HG02870 (cell line): ENCODE measurements around the gene KRT37.
"Not testable (repeated sequence)": the region's sequence is repeated elsewhere in the genome, so short reads cannot be mapped to it uniquely, and the experiment has no call there.

Experiments used
- ATAC-seq: cut with Tn5 transposase; IDR thresholded peaks from one replicate; pipeline ENCODE4 v1.9.1; 2021; ENCODE audit warnings: mild to moderate bottlenecking, moderate library complexity; ENCODE audit not compliant: unreplicated experiment

KRT37 gene

DNA sequence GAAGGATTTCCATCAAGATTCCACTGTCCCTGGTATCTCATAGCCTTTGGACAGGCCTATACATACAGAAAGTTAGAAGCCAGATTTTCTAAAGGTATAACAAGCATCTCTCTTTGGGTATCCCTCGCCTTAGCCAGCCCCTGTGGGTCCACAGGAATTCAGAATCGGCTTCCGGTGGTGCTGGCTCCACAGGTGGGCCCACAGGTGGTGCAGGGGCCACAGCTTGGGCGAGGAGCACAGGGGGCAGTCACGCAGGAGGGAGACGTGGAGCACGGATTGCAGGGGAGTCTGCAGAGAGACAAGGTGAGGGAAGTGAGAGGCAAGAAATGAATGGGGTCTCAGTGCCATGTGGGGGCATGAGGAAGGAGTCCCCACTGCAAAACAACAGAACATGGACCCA lies 12.9 kb upstream of the KRT37 start:
- no peak for ATAC-seq

DNA sequence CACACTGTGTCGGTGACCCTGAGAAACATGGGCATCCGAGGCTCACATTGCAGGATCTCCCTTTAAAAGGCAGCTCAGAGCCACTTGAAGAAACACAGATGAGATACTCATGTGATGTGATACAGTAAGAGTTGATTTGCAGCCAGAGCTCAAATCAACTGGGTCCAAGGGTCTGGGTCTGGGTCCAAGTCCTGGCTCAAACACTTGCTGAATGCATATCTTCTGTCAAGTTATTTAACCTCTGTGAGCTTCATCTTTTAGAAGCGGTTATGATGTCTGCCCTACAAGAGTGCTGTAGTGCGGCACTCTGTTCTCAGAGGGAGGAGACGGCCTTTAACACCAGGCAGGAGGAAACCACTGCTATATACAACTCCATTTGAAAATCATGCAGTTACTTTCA lies 10.0 kb upstream of the KRT37 start:
- no peak for ATAC-seq

DNA sequence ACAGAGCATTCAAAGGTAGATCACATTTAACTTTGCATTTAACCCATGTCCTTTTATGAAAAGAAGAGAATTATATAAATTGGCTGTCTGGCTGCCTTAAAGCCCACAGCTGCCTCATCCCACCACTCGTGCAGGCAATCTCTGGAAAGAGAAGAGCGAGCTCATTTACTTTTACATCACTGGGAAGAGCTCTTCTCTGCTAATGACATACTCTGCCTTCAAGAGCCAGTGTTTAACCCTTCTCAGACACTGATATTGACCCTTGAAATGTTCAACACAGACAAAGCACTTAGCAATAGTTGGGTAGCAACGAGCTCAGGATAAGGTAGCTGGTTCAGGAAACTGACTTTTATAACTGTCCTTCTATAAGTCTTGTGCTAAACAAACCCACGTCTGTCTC lies 9.6 kb upstream of the KRT37 start:
- no peak for ATAC-seq

DNA sequence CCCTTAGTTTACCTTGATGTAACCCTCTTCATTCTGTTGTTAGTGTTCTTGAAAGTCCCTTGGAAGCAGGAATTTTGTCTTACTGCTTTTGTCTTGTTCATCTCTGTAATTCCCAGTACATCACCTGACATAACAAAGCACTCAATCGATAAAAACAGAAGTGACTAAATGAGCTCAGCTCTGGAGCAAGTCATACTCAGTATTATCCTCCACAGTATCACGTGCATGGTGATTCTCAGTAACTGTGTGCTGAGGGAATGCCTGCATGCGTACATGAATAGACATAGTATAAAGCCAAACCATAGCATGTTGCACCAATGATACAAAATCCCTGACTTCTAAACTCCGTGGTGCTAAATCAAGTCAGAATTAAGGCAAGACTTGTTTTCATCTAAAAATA lies 9.2 kb upstream of the KRT37 start:
- ATAC-seq, result no peak

DNA sequence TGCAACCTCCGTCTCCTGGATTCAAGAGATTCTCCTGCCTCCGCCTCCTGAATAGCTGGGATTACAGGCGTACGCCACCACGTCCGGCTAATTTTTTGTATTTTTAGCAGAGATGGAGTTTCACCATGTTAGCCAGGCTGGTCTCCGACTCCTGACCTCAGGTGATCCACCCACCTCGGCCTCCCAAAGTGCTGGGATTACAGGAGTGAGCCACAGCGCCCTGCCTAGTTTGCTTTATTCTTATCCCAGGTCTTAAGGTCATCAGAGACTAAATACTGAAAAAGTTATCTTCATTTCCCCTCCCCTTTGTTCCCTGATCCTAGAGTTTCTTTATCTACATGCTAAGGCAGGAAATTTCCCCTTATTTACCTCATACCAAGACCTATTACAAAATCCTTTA lies 6.0 kb upstream of the KRT37 start:
- ATAC-seq, result not testable (repeated sequence)

DNA sequence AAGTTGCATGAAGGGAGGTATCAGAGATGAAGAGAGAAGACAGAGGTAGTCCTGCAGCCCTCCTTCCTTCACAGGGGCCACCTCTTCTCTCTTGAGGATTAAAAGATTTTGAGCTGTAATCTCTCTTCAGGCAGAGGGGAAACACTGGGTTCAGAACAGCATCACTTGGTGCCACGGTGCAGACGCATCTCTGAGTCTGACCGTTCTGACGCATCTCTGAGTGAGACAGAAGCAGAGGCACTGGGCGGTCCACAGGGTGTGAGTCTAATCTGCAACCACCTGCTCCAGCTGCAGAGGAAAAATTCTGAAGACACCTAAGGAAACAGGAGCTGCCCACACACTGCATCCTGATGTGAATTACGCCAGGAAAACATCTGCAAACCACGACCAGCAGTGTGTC lies 5.3 kb upstream of the KRT37 start:
- no peak for ATAC-seq

DNA sequence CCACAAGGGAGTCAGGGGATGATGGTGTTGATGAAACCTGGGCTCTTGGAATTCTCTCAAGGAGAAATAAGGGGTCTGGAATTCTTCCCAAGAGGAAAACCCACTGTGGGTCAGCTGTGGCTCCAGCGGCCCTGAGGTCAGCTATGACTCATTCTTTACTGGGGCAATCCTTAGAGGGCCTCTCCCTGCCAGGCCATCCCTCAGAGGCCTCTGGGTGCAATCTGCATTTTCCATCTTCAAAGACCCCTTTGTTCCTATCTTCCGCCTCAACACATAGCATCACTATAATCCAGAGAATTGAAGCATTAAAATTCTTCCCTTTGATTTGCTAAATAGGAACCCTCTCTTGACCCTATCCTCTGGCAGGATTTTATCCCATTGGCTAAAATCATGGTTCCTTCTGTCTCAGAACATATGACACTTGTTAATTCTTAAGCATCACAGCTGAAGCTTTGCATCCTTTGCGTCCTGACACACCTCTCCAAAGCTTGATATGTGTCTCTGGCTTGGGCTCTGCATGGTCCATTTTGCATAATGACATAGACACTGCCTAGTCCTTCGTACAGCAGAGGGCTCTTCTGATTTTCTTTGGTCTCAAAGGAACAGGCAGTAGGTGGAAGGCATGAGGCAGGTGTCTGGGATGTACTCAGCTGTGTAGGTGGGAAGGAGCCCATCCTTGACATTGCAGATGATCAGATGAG lies 4.4 kb upstream of the KRT37 start:
- ATAC-seq, result no peak

DNA sequence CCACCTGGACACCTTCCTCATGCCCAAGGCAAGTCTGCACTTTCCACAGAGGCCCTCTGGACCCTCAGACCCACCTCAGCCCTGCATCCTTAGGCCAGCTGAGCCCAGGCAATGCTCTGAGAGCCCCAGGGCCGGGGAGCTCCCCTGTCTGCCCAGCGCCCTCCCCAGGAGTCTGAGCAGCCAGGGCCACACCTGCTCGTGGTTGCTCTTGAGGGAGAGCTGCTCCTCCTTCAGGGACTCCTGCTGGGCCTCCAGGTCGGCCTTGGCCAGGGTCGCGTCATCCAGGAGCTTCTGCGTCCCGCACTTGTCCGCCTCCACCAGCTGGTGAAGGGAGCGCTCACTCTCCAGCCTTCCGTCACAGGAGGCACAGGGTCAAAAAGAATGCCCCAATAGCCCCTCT lies 1.8 kb downstream of the KRT37 start:
- ATAC-seq, result not testable (repeated sequence)

DNA sequence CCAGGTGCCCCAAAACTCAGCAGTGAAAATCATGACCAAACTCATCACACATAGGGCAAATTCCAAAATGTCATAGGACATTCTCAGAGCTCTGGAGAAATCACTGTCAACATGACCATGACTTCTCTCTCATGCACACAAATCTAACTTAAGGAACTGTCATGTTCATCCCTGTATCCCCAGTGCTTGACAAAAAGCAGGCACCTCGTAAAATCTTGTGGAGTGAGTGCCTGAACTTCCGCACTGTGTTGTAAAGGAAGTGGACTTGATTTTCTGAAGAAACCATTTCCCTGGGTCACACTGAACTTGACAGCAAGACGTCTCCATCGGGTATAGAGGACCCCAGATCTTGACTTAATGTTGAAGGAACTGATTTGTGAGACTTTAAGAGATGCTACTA lies 2.8 kb downstream of the KRT37 start:
- no peak for ATAC-seq

DNA sequence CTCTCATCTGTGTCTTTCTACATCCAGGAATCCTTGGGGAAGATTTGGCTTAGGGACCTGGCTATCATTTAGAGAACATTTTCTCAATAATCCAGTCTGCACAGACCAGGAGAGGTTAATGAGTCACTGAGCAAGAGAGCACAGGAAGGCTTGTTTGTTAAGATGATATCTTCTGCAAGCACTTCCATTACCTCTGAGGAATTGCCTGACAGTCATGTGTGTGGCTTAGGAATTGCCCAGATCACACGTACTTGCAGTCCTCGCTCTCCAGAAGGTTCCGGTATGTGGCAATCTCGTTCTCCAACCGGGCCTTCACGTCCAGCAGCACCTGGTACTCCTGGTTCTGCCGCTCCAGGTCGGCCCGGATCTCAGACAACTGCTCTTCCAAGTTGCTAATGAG lies 3.3 kb downstream of the KRT37 start:
- ATAC-seq, result no peak

DNA sequence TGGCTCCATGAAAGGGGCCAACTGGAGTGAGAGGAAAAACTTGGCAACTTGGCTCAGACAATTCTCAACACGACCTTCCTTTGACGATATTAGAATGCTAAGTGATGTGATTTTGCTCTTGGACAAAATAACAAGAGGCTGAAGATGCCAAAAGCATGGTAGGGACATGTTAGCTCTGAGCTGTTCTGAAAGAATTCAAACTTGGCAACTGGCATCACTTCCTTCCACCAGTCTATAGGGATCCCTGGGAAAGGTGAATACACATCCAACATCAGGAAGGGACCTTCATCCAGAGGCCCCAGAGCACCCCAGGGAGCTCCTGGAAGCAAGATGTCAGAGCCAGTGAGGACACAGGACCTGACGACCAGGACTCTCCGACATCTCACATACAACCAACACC lies 4.3 kb downstream of the KRT37 start:
- ATAC-seq, result no peak

DNA sequence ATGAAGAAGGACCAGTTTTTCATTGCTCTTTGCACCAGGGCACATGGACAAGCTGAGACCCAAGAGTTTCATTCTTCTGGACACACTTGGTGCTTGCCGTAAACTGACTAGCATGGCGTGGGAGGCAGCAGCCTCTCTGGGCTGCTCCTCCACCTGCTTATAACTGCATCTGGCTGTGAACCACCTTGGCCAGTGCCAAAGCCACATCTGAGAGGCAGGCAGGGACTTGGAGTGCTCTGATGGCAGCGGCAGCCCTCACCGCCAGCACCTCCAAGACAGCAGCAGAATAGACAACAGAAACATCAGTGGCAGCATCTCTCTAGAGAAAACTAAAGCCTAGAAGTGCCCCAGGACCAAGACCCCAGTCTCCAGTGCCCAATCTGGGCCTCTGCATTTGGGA lies 4.7 kb downstream of the KRT37 start:
- no peak for ATAC-seq

DNA sequence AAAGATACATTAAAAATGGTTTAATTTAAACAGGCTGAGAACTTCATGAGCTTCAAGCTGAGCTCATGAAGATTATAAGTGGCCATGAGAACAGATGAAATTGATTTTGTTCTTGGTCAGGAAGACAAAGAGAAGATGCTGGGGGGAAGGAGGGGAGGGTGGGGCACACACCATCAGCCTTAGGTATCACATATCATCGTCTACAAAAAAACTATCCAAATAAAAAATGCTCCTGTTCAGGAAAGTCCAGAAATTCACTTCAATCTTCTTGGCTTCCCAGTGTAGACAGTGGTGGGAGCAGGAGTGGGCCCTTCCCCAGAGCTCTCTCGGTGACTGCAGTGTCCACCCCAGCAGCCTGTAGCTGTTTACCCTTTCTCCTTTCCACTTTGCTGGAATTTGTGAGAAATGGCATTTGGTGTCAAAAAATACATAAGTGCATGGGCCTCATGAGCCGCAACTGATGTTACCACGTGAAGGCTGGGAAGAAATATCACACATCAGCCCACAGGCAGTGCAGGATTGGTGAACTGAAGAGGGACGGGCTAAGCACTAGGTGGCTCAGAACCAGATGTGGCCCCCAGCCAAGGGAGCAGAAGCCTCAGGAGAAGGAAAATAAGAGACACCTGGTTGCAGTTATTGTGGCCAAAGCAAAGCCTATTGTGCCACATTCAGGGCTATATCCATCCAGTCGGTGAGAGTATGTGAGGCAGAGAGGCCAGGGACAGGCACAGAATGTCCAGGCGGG lies 6.1 kb downstream of the KRT37 start:
- no peak for ATAC-seq

DNA sequence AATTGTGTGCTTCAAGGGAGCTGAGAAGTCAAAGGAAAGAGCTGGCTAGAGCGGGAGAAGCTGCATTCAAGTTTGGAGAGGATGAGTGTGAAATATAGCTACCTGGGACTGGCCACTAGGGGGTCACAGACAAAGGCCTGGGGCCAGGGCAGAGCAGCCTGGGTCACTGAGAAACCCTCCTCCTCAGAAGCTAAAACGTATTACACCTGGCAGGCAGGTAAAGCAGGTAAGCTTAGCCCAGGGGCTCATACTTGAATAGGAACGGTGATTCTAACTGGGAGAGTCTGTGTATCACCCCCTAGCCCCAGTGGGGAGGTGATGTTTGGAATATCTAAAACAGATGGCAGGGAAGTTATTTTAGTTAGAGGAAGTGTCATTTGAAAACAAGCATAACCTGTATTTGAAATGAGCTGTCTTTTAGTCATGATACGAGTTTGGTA lies 6.8 kb downstream of the KRT37 start:
- ATAC-seq, result no peak

DNA sequence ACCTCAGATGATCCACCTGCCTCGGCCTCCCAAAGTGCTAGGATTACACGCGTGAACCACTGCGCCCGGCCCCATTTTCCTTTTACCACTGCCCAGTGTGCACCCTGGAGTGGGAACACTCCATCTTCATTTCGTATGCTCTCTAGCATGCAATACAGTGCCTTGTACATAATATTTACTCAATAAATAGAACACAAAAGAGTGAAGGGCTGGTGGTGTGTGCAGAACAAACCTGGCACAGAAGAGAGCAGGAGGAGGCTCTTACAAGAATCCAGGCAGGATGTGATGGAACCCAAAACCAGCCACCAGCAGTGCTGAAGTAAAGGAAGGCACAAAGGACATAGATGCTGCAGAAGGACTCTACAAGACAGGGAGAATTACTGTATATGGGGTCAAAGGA lies 7.3 kb downstream of the KRT37 start:
- no peak for ATAC-seq

DNA sequence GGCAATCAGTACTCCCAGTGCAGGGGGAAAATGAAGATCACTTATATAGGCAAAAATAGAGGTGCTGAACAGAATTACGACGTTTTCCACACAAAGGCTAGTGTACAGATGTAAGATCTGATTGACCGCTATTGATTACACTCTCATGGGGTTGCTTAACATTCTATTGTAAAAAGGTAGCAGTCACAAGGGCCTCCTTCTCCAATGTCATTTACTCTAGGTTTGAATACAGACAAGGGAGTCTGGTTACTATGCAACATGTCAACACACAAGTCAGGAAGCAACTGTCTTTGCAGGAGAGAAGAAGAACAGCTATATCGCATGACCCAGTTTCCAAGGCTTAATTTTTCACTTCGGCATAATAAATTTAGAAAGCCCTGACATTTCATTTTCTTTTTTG lies 7.9 kb downstream of the KRT37 start:
- no peak for ATAC-seq

DNA sequence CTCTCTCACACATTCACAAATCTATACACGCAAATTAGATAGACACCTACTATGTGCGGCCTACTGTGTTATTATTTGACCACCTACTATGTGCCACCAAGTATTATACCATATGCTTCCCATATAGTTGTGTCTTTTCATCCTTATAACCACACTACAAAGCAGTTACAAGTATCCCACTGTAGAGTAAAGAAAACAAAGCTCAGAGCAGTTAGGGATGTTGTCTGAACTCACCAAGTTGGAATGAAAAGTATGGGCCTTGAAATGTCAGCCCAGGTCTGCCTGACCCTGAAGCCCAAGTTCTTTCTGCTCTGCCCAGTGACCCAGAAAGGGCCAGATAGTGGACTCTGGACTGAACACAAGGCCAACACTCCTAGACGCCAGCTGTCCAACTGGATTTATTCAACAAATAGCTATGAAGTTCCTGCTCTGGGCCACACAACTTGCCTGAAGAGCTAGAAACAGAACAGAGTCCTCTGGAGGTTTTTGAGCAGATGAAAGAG lies 8.5 kb downstream of the KRT37 start:
- no peak for ATAC-seq

DNA sequence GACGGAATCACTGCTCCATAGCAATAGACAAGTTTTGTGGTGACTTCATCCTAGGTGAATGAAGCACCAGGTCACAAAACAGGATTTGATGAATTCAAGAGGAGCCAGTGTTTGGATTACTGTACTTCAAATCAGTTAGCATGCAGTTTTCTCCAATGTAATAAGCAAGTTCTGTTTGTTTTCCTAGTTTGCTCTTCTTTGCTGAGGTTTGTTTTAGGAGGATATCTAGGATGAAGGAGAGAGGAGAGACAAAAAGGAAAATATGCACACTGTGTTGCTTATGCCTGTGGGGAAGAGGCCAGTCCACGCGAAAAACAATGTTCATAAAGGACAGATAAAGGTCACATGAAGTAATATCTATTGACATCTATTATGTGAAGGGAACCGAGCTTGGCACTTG lies 9.0 kb downstream of the KRT37 start:
- ATAC-seq, result no peak

DNA sequence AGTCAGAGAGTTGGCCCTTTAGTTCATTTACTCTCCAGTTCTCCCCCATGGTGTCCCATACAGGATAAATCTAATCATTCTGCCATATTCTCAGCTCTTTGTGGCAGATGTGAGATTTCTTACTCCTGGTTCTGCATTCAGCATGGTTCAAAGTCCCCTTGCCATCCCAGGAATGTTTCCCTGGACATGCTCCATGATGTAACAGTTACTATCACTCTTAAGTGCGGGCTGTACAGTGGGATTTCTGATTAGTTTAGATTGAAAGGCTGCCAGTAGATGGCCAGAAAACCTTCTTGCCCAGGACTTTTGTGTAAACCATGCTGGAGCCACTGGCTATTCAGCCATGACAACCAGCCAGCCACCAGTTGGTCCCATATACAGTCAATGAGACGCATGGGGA lies 10.4 kb downstream of the KRT37 start:
- ATAC-seq, result no peak

DNA sequence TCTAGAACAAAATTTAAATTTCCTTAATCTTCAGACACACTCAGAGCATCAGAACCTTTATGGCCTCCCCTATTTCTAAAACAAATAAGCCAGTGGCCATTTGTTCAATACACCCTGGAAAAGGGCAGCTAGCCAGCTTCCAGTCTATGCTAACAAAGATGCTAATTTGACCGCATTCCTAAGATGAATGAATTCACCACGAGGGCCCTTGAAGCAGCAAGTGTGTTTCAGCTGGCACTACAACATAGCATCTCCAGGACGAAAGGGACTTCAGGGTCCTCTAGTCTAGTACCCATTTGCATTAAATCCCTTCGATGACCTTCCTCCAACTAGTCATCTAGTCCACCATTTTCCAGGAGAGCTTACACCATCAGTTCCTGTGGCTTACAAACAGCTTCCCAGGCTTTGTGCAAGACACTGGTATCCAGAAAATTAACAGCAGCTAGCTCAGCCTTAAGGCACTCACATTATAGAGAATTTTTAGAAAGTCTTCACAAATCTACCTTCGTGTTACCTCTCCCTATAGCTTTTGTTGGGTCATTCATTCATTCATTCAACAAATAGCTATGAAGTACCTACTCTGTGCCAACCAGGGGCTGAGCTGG lies 10.9 kb downstream of the KRT37 start:
- ATAC-seq, result no peak

DNA sequence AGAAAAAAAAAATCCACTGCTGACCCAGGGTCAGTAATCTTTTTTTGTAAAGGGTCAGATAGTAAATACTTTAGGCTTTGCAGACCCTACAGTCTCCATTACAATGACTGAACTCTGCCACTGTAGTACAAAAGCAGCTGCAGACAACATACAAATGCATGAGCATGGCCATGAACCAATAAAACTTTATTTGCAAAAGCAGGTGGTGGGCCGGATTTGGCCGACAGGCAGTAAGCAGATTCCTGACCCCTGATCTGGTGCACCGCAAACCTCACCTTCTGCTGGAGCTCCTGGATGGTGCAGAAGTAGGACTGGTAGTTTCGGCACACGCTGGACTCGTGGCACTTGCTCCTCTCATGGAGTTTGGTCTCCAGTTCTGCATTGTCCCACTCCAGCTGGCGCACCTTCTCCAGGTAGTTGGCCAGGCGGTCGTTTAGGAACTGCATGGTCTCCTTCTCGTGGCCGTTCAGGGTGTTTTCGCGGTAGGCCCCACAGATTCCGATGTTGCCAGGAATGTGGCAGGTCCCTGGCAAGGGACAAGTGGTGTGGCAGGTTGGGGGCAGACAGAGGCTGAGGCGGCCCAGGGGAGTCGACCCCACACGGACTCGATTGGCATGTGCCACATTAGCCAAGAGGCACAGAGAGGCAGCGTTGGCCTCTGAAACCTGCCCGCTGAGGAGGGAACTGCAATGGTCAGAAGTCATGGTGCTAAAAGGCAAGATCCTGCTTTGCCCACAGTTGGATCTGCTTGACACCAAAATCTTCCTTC lies 13.1 kb downstream of the KRT37 start:
- ATAC-seq, result no peak
